Stomach (tissue), 9 donors: Measurements from ENCODE around the gene MAGEB4. TPM values are rescaled to one million over a fixed set of nuclear protein-coding genes. Genes with fewer than 3 reads are reported as not detected.

Experiments
- DNase-seq, 2 donors: peaks; one replicate each; pipeline versions ENCODE4 v3.0.0 to v3.0.0-alpha.2; 2013 to 2019
- H3K27ac ChIP-seq, 5 donors: fragments of 200-600 bp in 4 of 5; sonication (generic) in 4 of 5; one replicate each; pipeline ENCODE4 v1.5.1; 2013 to 2019; ENCODE audit warnings: mild to moderate bottlenecking in 1 of 5, moderate library complexity in 1 of 5
- H3K27me3 ChIP-seq, 3 donors: fragments of 200-600 bp; sonication (generic); one replicate each; pipeline ENCODE4 v1.5.1; 2017 to 2019; ENCODE audit warnings: mixed run types in 1 of 3
- H3K36me3 ChIP-seq, 4 donors: fragments of 200-600 bp; sonication (generic); 1 replicate in 3 of 4; 2 replicates in 1 of 4; pipeline ENCODE4 v1.5.1; 2016 to 2019
- H3K4me1 ChIP-seq, 4 donors: fragments of 200-600 bp; sonication (generic); one replicate each; pipeline ENCODE4 v1.5.1; 2016 to 2019
- H3K4me3 ChIP-seq, 4 donors: fragments of 200-600 bp; sonication (generic) in 3 of 4; one replicate each; pipeline ENCODE4 v1.5.1; 2016 to 2019; ENCODE audit warnings: mild to moderate bottlenecking in 1 of 4
- H3K9me3 ChIP-seq, 4 donors: fragments of 200-600 bp; sonication (generic); one replicate each; pipeline ENCODE4 v1.5.1; 2016 to 2019
- CTCF ChIP-seq, 7 experiments: fragments of 450-650 bp in 4 of 7; fragments of 200-600 bp in 3 of 7; sonication (generic) in 3 of 7; IDR thresholded peaks; one replicate each; pipeline ENCODE4 v1.5.1; 2016 to 2019; ENCODE audit warnings: antibody characterized with exemption in 7 of 7, control low read depth in 2 of 7, mild to moderate bottlenecking in 1 of 7
- EP300 ChIP-seq: sonication (generic); formaldehyde crosslinking; IDR thresholded peaks from one replicate; pipeline ENCODE4 v1.6.1; 2017; ENCODE audit warnings: antibody characterized with exemption
- POLR2A ChIP-seq, 4 donors: fragments of 450-650 bp; IDR thresholded peaks; one replicate each; pipeline ENCODE4 v1.6.1; 2016; ENCODE audit warnings: antibody characterized with exemption in 4 of 4, control low read depth in 2 of 4, mild to moderate bottlenecking in 1 of 4, moderate library complexity in 1 of 4
- POLR2AphosphoS5 ChIP-seq, 3 donors: sonication (generic); formaldehyde crosslinking; IDR thresholded peaks; one replicate each; pipeline ENCODE4 v1.6.1; 2016; ENCODE audit warnings: antibody characterized with exemption in 3 of 3
- WGBS, 5 donors: extraction: QIAGEN DNeasy Blood & Tissue Kit in 3 of 5; methylation state at CpG; one replicate each; pipeline versions ENCODE4 v1.1.5 to v1.1.7; 2013 to 2018; 5-methylcytosine and 5-hydroxymethylcytosine counted together
- intact Hi-C: fragments of 100-400 bp; cut with DNase I; formaldehyde crosslinking; loops from one replicate; pipeline ENCODE4 v1.15.1; 2023; ENCODE audit warnings: low total_unique reads
- polyA plus RNA-seq, 3 donors: library from polyadenylated mRNA; stranded (reverse); fragments of 200-250 nt; gene quantifications; one replicate each; pipeline ENCODE4 v1.2.3, GENCODE V29; 2013
- total RNA-seq, 5 donors: library from RNA; depleted of rRNA; stranded (reverse); fragments of >200 nt; gene quantifications; one replicate each; pipeline versions ENCODE4 v1.1.0 to v1.2.3, GENCODE V29; 2014 to 2016
- donor health status: healthy with polysubstance abuse.
- donor health status: Bipolar disorder and iron deficiency.
- donor health status: healthy.

Gene MAGEB4
- total and polyA plus RNA-seq, 8 donors, result not detected

GRCh38 chrX:30217465-30217864 lies 24.3 kb upstream of the MAGEB4 start:
- no peaks in the 10 kb centered on the region for H3K36me3 ChIP-seq
- no peaks in the 10 kb centered on the region for H3K27me3 ChIP-seq
- WGBS, 5 donors, result 36 to 72% (median 57%) methylated on average over 1 of the region's 1 CpG
- H3K27ac ChIP-seq, result no peak overlapping the region
- H3K4me3 ChIP-seq, result no peak overlapping the region
- intact Hi-C loops, result no loop called here
- H3K9me3 ChIP-seq, result no peaks in the 10 kb centered on the region
- no peaks in the 10 kb centered on the region for H3K4me1 ChIP-seq
- DNase-seq, result no peak
- TF ChIP-seq EP300 (no peak), POLR2AphosphoS5 (IDR thresholded peaks at IDR 0.05) (no peak), CTCF (IDR thresholded peaks at IDR 0.05) (no peak), POLR2A (IDR thresholded peaks at IDR 0.05) (no peak)

- TF ChIP-seq POLR2AphosphoS5 (IDR thresholded peaks at IDR 0.05), result no peak
- intact Hi-C loops, result no loop called here
- Histone ChIP-seq H3K4me1 (no peaks in the 10 kb centered on the region), H3K4me3 (no peak overlapping the region), H3K36me3 (no peaks in the 10 kb centered on the region), H3K27me3 (no peaks in the 10 kb centered on the region), H3K9me3 (no peaks in the 10 kb centered on the region), H3K27ac (no peak overlapping the region)
- no peak for DNase-seq
- WGBS, 5 donors, result 65 to 96% (median 76%) methylated on average over 4 of the region's 4 CpGs
These were observed 22.4 kb upstream of the MAGEB4 start for GRCh38 chrX:30219372-30219771.

GRCh38 chrX:30220661-30221060 lies 21.1 kb upstream of the MAGEB4 start:
- Histone ChIP-seq H3K9me3 (no peaks in the 10 kb centered on the region), H3K36me3 (no peaks in the 10 kb centered on the region), H3K27ac (no peak overlapping the region), H3K4me3 (no peak overlapping the region), H3K4me1 (no peaks in the 10 kb centered on the region), H3K27me3 (no peaks in the 10 kb centered on the region)
- intact Hi-C loops, result no loop called here
- 53 to 74% (median 62%) methylated on average over 5 of the region's 5 CpGs for WGBS, 5 donors
- no peak for DNase-seq
- TF ChIP-seq POLR2A (IDR thresholded peaks at IDR 0.05), result no peak
- no peak for TF ChIP-seq POLR2AphosphoS5 (IDR thresholded peaks at IDR 0.05)
- TF ChIP-seq EP300, result no peak
- TF ChIP-seq CTCF (IDR thresholded peaks at IDR 0.05), result no peak

- H3K9me3 ChIP-seq, result no peaks in the 10 kb centered on the region
These were observed 17.3 kb upstream of the MAGEB4 start for GRCh38 chrX:30224536-30224935.

More at GRCh38 chrX:30224536-30224935, 17.3 kb upstream of the MAGEB4 start:
- H3K36me3 ChIP-seq, result no peaks in the 10 kb centered on the region
- no peaks in the 10 kb centered on the region for H3K27me3 ChIP-seq
- intact Hi-C loops, result no loop called here
- no peaks in the 10 kb centered on the region for H3K4me1 ChIP-seq
- no peak for DNase-seq
- WGBS, 5 donors, result 33 to 80% (median 54%) methylated on average over 2 of the region's 2 CpGs
- H3K4me3 ChIP-seq, result no peak overlapping the region
- H3K27ac ChIP-seq, result no peak overlapping the region
- no peak for TF ChIP-seq EP300
- no peak for TF ChIP-seq POLR2A (IDR thresholded peaks at IDR 0.05)
- TF ChIP-seq CTCF (IDR thresholded peaks at IDR 0.05), result no peak
- TF ChIP-seq POLR2AphosphoS5 (IDR thresholded peaks at IDR 0.05), result no peak
